GM12801 (cell line): ENCODE measurements around the gene CDO1.

Experiments used
- TF ChIP-seq, protein P1 (sequence below): IDR thresholded peaks from one replicate; pipeline ENCODE4 v1.5.1; 2011; ENCODE audit warnings: control low read depth; ENCODE audit not compliant: insufficient read length; ENCODE audit errors: extremely low read depth

The CDO1 gene

DNA sequence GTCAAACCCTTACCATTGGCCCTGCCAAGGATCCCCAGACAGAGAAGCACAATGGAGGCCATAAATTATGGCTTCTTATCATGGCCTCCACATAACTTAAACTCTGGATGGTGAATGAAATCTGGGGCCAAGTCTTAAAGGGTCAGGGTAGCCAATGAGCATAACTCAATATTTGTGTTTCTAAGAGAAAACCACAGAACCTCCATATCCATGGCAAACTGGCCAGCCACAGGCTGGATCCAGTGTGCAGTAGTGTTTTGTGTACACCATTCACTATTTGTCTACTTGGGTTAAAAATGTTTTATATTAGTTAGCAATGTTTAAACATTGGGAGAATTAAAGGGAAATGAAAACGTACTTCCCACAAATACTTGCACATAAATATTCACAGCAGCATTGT is 60.8 kb downstream of the CDO1 start:
- TF ChIP-seq, protein P1, sequence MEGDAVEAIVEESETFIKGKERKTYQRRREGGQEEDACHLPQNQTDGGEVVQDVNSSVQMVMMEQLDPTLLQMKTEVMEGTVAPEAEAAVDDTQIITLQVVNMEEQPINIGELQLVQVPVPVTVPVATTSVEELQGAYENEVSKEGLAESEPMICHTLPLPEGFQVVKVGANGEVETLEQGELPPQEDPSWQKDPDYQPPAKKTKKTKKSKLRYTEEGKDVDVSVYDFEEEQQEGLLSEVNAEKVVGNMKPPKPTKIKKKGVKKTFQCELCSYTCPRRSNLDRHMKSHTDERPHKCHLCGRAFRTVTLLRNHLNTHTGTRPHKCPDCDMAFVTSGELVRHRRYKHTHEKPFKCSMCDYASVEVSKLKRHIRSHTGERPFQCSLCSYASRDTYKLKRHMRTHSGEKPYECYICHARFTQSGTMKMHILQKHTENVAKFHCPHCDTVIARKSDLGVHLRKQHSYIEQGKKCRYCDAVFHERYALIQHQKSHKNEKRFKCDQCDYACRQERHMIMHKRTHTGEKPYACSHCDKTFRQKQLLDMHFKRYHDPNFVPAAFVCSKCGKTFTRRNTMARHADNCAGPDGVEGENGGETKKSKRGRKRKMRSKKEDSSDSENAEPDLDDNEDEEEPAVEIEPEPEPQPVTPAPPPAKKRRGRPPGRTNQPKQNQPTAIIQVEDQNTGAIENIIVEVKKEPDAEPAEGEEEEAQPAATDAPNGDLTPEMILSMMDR, result no peak
